Measurements from ENCODE around the gene CDK18.

CDK18 gene

DNA sequence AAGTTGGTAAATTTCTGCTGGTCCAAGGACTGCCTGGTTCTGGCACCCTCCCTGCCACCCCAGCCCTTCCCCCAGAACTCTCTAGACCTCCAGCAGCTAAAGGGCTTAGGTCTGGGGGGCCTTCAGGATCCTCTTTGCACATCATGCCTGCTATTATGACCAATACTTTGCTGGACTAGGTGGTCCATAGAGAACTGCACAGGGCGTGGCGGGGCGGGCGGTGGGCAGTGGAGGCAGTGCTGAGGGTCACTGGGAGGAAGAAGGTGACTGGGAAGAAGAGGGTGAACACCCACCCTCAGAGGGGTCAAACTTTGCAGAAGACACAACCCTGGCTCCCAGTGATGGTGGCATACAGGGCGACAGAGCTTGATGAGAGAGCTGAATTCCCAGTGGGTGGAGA, 18.2 kb downstream of the CDK18 start (continued):
- TF ChIP-seq YY2 (tag by site-specific recombination; IDR thresholded peaks at IDR 0.05), result no peak
- TF ChIP-seq, protein P1, sequence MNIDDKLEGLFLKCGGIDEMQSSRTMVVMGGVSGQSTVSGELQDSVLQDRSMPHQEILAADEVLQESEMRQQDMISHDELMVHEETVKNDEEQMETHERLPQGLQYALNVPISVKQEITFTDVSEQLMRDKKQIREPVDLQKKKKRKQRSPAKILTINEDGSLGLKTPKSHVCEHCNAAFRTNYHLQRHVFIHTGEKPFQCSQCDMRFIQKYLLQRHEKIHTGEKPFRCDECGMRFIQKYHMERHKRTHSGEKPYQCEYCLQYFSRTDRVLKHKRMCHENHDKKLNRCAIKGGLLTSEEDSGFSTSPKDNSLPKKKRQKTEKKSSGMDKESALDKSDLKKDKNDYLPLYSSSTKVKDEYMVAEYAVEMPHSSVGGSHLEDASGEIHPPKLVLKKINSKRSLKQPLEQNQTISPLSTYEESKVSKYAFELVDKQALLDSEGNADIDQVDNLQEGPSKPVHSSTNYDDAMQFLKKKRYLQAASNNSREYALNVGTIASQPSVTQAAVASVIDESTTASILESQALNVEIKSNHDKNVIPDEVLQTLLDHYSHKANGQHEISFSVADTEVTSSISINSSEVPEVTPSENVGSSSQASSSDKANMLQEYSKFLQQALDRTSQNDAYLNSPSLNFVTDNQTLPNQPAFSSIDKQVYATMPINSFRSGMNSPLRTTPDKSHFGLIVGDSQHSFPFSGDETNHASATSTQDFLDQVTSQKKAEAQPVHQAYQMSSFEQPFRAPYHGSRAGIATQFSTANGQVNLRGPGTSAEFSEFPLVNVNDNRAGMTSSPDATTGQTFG (tag by site-specific recombination; IDR thresholded peaks at IDR 0.05; ENCODE audit: borderline replicate concordance), result no peak

GRCh38 chr1:205523261-205523890, 18.9 kb downstream of the CDK18 start:
- no peaks in the 10 kb centered on the region for H3K9me3 ChIP-seq (ENCODE audit: control insufficient read depth, insufficient read depth, low read depth, low read length)
- POLR2A ChIA-PET, result interaction anchor here (1.4 kb wide), 1 partner anchor 35 kb away, joined by 3 read pairs; no protein-coding TSS in a partner anchor

More at GRCh38 chr1:205523261-205523890, 18.9 kb downstream of the CDK18 start:
- Histone ChIP-seq H3K4me1 (ENCODE audit: control insufficient read depth, insufficient read depth, low read length) (peaks cover 8% of the 10 kb centered on the region), H3K36me3 (ENCODE audit: control insufficient read depth in 2 of 2, insufficient read depth in 1 of 2, low read length in 2 of 2) (peaks cover 0 to 5% of the 10 kb centered on the region in 2 experiments; a peak in 1 of 3 replicates), H3K27ac (ENCODE audit: extremely low read depth, low read depth, low read length) (no peak overlapping the region), H3K4me3 (ENCODE audit: low read depth, low read length) (no peak overlapping the region)
- CTCF ChIA-PET, result interaction anchor here (0.6 to 9.1 kb wide), 47 partner anchors 8 to 265 kb away, joined by 3 to 459 read pairs (median 8); partner anchors contain the start of gene ELK4
- no peak for TF ChIP-seq ZNF571 (tag by site-specific recombination; IDR thresholded peaks at IDR 0.05)
- TF ChIP-seq PBX3 (CRISPR knock-in tag; IDR thresholded peaks at IDR 0.05), result no peak
- TF ChIP-seq ZNF777 (tag by site-specific recombination; IDR thresholded peaks at IDR 0.05; ENCODE audit: borderline replicate concordance), result no peak
- no peak for TF ChIP-seq ZNF354C (tag by site-specific recombination; IDR thresholded peaks at IDR 0.05; ENCODE audit: borderline replicate concordance, low read depth)
- no peak for TF ChIP-seq TSHZ1 (tag by site-specific recombination; IDR thresholded peaks at IDR 0.05; ENCODE audit: borderline replicate concordance)
- TF ChIP-seq ZNF221 (tag by site-specific recombination; IDR thresholded peaks at IDR 0.05; ENCODE audit: borderline replicate concordance), result no peak
- TF ChIP-seq ZIC2 (tag by site-specific recombination; IDR thresholded peaks at IDR 0.05), result peak; percentile 17; the same call in 1 of the 2 replicates
- TF ChIP-seq, protein P2, sequence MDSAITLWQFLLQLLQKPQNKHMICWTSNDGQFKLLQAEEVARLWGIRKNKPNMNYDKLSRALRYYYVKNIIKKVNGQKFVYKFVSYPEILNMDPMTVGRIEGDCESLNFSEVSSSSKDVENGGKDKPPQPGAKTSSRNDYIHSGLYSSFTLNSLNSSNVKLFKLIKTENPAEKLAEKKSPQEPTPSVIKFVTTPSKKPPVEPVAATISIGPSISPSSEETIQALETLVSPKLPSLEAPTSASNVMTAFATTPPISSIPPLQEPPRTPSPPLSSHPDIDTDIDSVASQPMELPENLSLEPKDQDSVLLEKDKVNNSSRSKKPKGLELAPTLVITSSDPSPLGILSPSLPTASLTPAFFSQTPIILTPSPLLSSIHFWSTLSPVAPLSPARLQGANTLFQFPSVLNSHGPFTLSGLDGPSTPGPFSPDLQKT (IDR thresholded peaks at IDR 0.05; ENCODE audit: borderline replicate concordance, low read depth, low read length), result no peak

Measured in HEK293 (cell line).